GM23338 (cell line): ENCODE data around the gene TMEM120B. TPM values are rescaled to one million over a fixed set of nuclear protein-coding genes. Genes with fewer than 3 reads are reported as not detected.

Experiments used
- ATAC-seq: fragments of 200-7000 bp; cut with Tn5 transposase; 3 replicates; pipeline ENCODE4 v1.9.1; 2020
- DNase-seq: peaks from one replicate; pipeline ENCODE4 v3.0.0-alpha.2; 2015; ENCODE audit warnings: low spot score
- H2AFZ ChIP-seq: fragments of 200-600 bp; sonication (generic); 2 replicates; pipeline ENCODE4 v1.8.0; 2016; ENCODE audit warnings: antibody characterized with exemption, mild to moderate bottlenecking, moderate library complexity
- H3F3A ChIP-seq: fragments of 200-600 bp; sonication (generic); replicated peaks from 2 replicates; pipeline ENCODE4 v1.8.0; 2017; ENCODE audit warnings: antibody characterized with exemption, mixed run types, low read depth
- H3K27ac ChIP-seq: fragments of 200-600 bp; sonication (generic); 2 replicates; pipeline ENCODE4 v1.6.1; 2016; ENCODE audit warnings: low read depth
- H3K27me3 ChIP-seq: fragments of 200-600 bp; sonication (generic); 2 replicates; pipeline ENCODE4 v1.8.0; 2016; ENCODE audit warnings: mild to moderate bottlenecking, mixed run types, moderate library complexity; ENCODE audit not compliant: insufficient read depth
- H3K36me3 ChIP-seq: fragments of 200-600 bp; sonication (generic); 2 replicates; pipeline ENCODE4 v1.8.0; 2016; ENCODE audit warnings: mild to moderate bottlenecking; ENCODE audit not compliant: insufficient read depth
- H3K4me1 ChIP-seq: fragments of 200-600 bp; sonication (generic); 2 replicates; pipeline ENCODE4 v1.8.0; 2016; ENCODE audit warnings: mild to moderate bottlenecking, moderate library complexity; ENCODE audit not compliant: insufficient read depth
- H3K4me2 ChIP-seq: fragments of 200-600 bp; sonication (generic); 2 replicates; pipeline ENCODE4 v1.7.1; 2017; ENCODE audit warnings: mixed run types
- H3K4me3 ChIP-seq: fragments of 200-600 bp; sonication (generic); 2 replicates; pipeline ENCODE4 v1.6.1; 2016; ENCODE audit warnings: mixed run types
- H3K79me2 ChIP-seq: fragments of 200-600 bp; sonication (generic); replicated peaks from 2 replicates; pipeline ENCODE4 v1.8.0; 2017; ENCODE audit warnings: mild to moderate bottlenecking; ENCODE audit not compliant: insufficient read depth
- H3K9me2 ChIP-seq: fragments of 200-600 bp; sonication (generic); 2 replicates; pipeline ENCODE4 v1.8.0; 2017; ENCODE audit not compliant: insufficient read depth
- H4K20me1 ChIP-seq: fragments of 200-600 bp; sonication (generic); replicated peaks from 2 replicates; pipeline ENCODE4 v1.8.0; 2017; ENCODE audit warnings: mild to moderate bottlenecking; ENCODE audit not compliant: insufficient read depth
- H3K27ac Mint-ChIP-seq: 2 replicates; pipeline ENCODE4 v1.8.0; 2020; ENCODE audit warnings: inconsistent platforms, mild to moderate bottlenecking, moderate library complexity, mixed read lengths
- H3K27me3 Mint-ChIP-seq: 3 replicates; pipeline ENCODE4 v1.8.0; 2022; ENCODE audit warnings: low read depth, mild to moderate bottlenecking, moderate library complexity, mixed read lengths, inconsistent platforms; ENCODE audit not compliant: insufficient read depth, poor library complexity
- H3K36me3 Mint-ChIP-seq: 3 replicates; pipeline ENCODE4 v1.8.0; 2021; ENCODE audit warnings: low read depth, mild to moderate bottlenecking, inconsistent platforms, moderate library complexity, mixed read lengths
- H3K4me1 Mint-ChIP-seq: 3 replicates; pipeline ENCODE4 v1.8.0; 2020; ENCODE audit warnings: mild to moderate bottlenecking, inconsistent platforms, mixed read lengths
- H3K4me3 Mint-ChIP-seq: 3 replicates; pipeline ENCODE4 v1.8.0; 2021; ENCODE audit warnings: moderate library complexity, mild to moderate bottlenecking, inconsistent platforms, mixed read lengths
- H3K9me3 Mint-ChIP-seq: 3 replicates; pipeline ENCODE4 v1.8.0; 2020; ENCODE audit warnings: moderate library complexity, mild to moderate bottlenecking, inconsistent platforms, mixed read lengths
- CREB1 ChIP-seq: fragments of 250-450 bp; sonication (Bioruptor Pico); IDR thresholded peaks from 2 replicates; pipeline ENCODE4 v1.5.0; 2020; ENCODE audit warnings: low read depth, mild to moderate bottlenecking, moderate library complexity
- CTCF ChIP-seq, 2 experiments: fragments of 200-600 bp in 1 of 2; sonication (generic) in 1 of 2; conservative IDR thresholded peaks; 2 replicates each; pipeline versions ENCODE4 v1.5.1 to v1.6.1; 2016 to 2017; ENCODE audit warnings: antibody characterized with exemption in 2 of 2, low read depth in 2 of 2, mild to moderate bottlenecking in 2 of 2, moderate library complexity in 1 of 2
- EZH2 ChIP-seq: fragments of 200-600 bp; sonication (generic); IDR thresholded peaks from one replicate; pipeline ENCODE4 v1.8.0; 2017; ENCODE audit warnings: antibody characterized with exemption, mild to moderate bottlenecking, low read depth; ENCODE audit not compliant: unreplicated experiment
- EZH2phosphoT487 ChIP-seq: fragments of 200-600 bp; sonication (generic); IDR thresholded peaks from one replicate; pipeline ENCODE4 v1.8.1; 2018; ENCODE audit warnings: antibody characterized with exemption; ENCODE audit not compliant: unreplicated experiment
- NANOG ChIP-seq: IDR thresholded peaks from 2 replicates; pipeline ENCODE4 v1.6.1; 2016; ENCODE audit warnings: antibody characterized with exemption, borderline replicate concordance
- POLR2AphosphoS5 ChIP-seq: IDR thresholded peaks from 2 replicates; pipeline ENCODE4 v1.6.1; 2016; ENCODE audit warnings: antibody characterized with exemption, low read depth
- STAT1 ChIP-seq: IDR thresholded peaks from one replicate; pipeline ENCODE4 v1.6.1; 2016; ENCODE audit warnings: antibody characterized with exemption; ENCODE audit not compliant: unreplicated experiment
- ZNF114 ChIP-seq: fragments of 250-450 bp; sonication (Bioruptor Pico); IDR thresholded peaks from 2 replicates; pipeline ENCODE4 v1.5.0; 2020; ENCODE audit warnings: mild to moderate bottlenecking, moderate library complexity
- ZNF331 ChIP-seq: fragments of 250-450 bp; sonication (Bioruptor Pico); IDR thresholded peaks from 2 replicates; pipeline ENCODE4 v1.5.0; 2020; ENCODE audit warnings: low read depth, mild to moderate bottlenecking, moderate library complexity
- ZNF462 ChIP-seq: fragments of 250-450 bp; sonication (Bioruptor Pico); IDR thresholded peaks from 2 replicates; pipeline ENCODE4 v1.5.0; 2020; ENCODE audit warnings: mild to moderate bottlenecking, moderate library complexity
- polyA plus RNA-seq: library from polyadenylated mRNA; unstranded; fragments of >200 nt; fragmentation: Nextera tagmentation; extraction: Ambion mirVana; gene quantifications from 2 replicates; pipeline ENCODE4 v1.2.1, GENCODE V29; 2016
- total RNA-seq: library from RNA; depleted of rRNA; stranded (reverse); fragments of >200 nt; shearing (Covaris generic); gene quantifications from 2 replicates; pipeline ENCODE4 v1.2.3, GENCODE V29; 2014

TMEM120B gene
- total and polyA plus RNA-seq, 2 experiments from 2014 or later: 15.0 to 36.0 TPM

DNA sequence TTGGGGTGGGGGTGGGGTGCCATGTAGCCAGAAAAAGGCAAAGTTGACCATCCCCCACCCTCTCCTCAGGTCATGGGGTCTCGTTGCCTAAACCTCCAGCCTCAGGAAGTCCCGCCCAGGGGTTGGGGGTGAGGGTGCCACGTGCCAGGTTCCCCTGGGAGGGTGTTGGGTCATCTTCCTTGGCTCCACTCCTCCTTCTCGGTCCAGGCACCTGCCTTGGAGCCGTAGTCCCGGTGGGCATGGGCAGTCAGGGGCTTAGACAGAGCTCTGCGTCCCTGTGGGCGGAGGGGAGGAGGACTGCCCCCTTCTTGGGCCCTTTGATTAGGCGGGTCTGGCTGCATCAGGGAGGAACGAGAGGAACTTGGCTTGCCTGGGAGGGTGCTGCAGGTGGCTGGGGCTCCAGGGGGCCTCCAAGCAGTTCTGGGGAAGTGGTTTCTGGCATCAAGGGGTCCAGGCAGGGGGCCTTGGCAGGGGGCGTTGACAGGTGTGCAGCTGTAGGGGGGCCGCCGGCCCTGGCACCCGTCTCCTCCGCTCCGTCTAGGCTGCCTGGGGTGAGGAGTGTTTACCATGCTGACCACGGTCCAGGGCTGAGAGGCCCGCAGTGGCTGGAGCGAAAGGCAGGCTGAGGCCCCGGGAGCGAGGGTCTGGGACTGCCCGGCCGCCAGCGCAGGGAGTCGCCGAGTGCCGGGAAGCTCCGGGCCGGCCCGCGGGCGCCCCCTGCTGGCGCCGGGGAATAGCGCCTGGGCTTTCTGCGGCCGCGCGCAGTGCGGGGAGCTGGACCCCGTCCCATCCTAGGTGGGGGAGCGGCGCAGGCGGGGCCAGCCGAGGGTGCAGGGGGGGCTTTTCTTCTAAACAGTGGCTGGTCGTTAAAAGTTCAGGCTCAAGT is 99.1 kb downstream of the TMEM120B start:
- no peaks in the 10 kb centered on the region for H3K27me3 ChIP-seq
- H3K4me2 ChIP-seq: peak overlapping the region; percentile 99
- H3K79me2 ChIP-seq: peaks cover 48% of the 10 kb centered on the region
- H3K9me2 ChIP-seq: no peaks in the 10 kb centered on the region
- ATAC-seq: peak; percentile 85
- Mint-ChIP-seq H3K27me3 (peaks cover 28% of the 10 kb centered on the region), H3K4me1 (peaks cover 31% of the 10 kb centered on the region), H3K9me3 (no peaks in the 10 kb centered on the region), H3K27ac (peak overlapping the region; percentile 87), H3K36me3 (peaks cover 48% of the 10 kb centered on the region), H3K4me3 (peak overlapping the region; percentile 81)
- H3K27ac ChIP-seq: peak overlapping the region; percentile 94
- H4K20me1 ChIP-seq: peaks cover 20% of the 10 kb centered on the region; the same call in 1 of the 2 replicates
- 0 out of 2 replicates have a peak, but pooled peaks cover 3% of the 10 kb centered on the region for H3K36me3 ChIP-seq
- peaks cover 28% of the 10 kb centered on the region for H3K4me1 ChIP-seq
- peak overlapping the region; percentile 97 for H3K4me3 ChIP-seq
- no peak for TF ChIP-seq ZNF462 (CRISPR knock-in tag)
- no peak; the same call in 1 of the 2 replicates for TF ChIP-seq CREB1
- no peak for TF ChIP-seq ZNF114 (CRISPR knock-in tag)
- no peak for TF ChIP-seq NANOG
- TF ChIP-seq ZNF331: no peak
- no peak for TF ChIP-seq STAT1
- TF ChIP-seq EZH2phosphoT487: no peak
- TF ChIP-seq EZH2: no peak
- TF ChIP-seq POLR2AphosphoS5: peak; percentile 68
- TF ChIP-seq CTCF (conservative IDR thresholded peaks at IDR 0.05; ENCODE audit: low read depth in 2 of 2): peak; percentile 77 to 78
- H2AFZ ChIP-seq: no peak overlapping the region; the same call in 1 of the 2 replicates
- peak; percentile 92 for DNase-seq
- H3F3A ChIP-seq: peaks cover 12% of the 10 kb centered on the region
